ENCODE measurements around the gene NEIL1. TPM values are rescaled to one million over a fixed set of nuclear protein-coding genes. Genes with fewer than 3 reads are reported as not detected.

The NEIL1 gene
- total and polyA plus RNA-seq, 2 donors (not counting 1 experiment from before 2014, with no cell fraction given), result 103 to 251 TPM

DNA sequence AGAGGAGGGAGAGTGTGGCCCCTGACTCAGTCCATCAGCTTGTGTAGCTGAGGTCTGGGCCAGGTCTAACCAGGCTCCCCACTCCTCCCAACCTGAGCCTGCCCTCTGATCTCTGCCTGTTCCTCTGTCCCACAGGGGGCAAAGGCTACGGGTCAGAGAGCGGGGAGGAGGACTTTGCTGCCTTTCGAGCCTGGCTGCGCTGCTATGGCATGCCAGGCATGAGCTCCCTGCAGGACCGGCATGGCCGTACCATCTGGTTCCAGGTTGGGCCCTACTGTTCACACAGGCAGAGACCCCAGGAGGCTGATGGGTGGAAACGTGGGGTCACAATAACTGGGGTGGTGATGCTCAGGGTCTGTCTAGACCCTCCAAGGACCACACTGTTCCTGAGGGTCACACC lies 6.8 kb downstream of the NEIL1 start:
- H3K27me3 Mint-ChIP-seq, result no peaks in the 10 kb centered on the region
- no peaks in the 10 kb centered on the region for H3K27me3 ChIP-seq (replicated peaks in 1 of 4; ENCODE audit: control extremely low read depth in 1 of 4, control insufficient read depth in 3 of 4, insufficient read depth in 4 of 4, low read length in 3 of 4)
- no peak overlapping the region for H2AFZ ChIP-seq (ENCODE audit: insufficient read depth, low read depth, low read length, poor library complexity, severe bottlenecking)
- no peak overlapping the region for H3K27ac ChIP-seq (ENCODE audit: low read length in 2 of 2)
- intact Hi-C loops (cut with micrococcal nuclease), result loop anchor here (5.0 kb wide), 1 partner anchor 566 kb away; no protein-coding TSS in a partner anchor
- no peaks in the 10 kb centered on the region for H3K79me2 ChIP-seq (ENCODE audit: control insufficient read depth, insufficient read depth, low read length)
- H3K4me3 Mint-ChIP-seq, result no peak overlapping the region
- no peaks in the 10 kb centered on the region for H4K20me1 ChIP-seq (ENCODE audit: control insufficient read depth, insufficient read depth, low read length, poor library complexity, severe bottlenecking)
- CTCF ChIA-PET, result interaction anchor here (3.7 kb wide), 1 partner anchor 15 kb away, joined by 15 read pairs; the partner anchor contains the start of gene MAN2C1
- no peak overlapping the region for H3K4me3 ChIP-seq (ENCODE audit: control extremely low read depth in 1 of 5, extremely low read depth in 1 of 5, insufficient read depth in 1 of 5, low read depth in 2 of 5, low read length in 4 of 5)
- TF ChIP-seq, protein P1, sequence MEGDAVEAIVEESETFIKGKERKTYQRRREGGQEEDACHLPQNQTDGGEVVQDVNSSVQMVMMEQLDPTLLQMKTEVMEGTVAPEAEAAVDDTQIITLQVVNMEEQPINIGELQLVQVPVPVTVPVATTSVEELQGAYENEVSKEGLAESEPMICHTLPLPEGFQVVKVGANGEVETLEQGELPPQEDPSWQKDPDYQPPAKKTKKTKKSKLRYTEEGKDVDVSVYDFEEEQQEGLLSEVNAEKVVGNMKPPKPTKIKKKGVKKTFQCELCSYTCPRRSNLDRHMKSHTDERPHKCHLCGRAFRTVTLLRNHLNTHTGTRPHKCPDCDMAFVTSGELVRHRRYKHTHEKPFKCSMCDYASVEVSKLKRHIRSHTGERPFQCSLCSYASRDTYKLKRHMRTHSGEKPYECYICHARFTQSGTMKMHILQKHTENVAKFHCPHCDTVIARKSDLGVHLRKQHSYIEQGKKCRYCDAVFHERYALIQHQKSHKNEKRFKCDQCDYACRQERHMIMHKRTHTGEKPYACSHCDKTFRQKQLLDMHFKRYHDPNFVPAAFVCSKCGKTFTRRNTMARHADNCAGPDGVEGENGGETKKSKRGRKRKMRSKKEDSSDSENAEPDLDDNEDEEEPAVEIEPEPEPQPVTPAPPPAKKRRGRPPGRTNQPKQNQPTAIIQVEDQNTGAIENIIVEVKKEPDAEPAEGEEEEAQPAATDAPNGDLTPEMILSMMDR (IDR thresholded peaks at IDR 0.05), result no peak
- no peak for TF ChIP-seq EZH2 (IDR thresholded peaks at IDR 0.05; ENCODE audit: borderline replicate concordance, insufficient read depth, low read depth, low read length, poor library complexity, severe bottlenecking)
- no peak overlapping the region for H3K27ac Mint-ChIP-seq
- H3K36me3 ChIP-seq (replicated peaks in 1 of 2; ENCODE audit: control extremely low read depth in 1 of 2, control insufficient read depth in 1 of 2, extremely low read depth in 1 of 2, insufficient read depth in 2 of 2, low read length in 1 of 2), result peaks cover 0 to 25% of the 10 kb centered on the region in 2 experiments
- POLR2A ChIA-PET, result no interaction called here
- no peak overlapping the region for H3K4me2 ChIP-seq (replicated peaks; ENCODE audit: low read depth, low read length, poor library complexity, severe bottlenecking)
- H3K9me3 ChIP-seq (ENCODE audit: control extremely low read depth in 1 of 3, control insufficient read depth in 2 of 3, insufficient read depth in 1 of 3, low read length in 2 of 3), result peaks cover 0 to 44% (median 23%) of the 10 kb centered on the region in 3 donors
- peaks cover 25% of the 10 kb centered on the region in 2 donors for H3K4me1 ChIP-seq (ENCODE audit: control insufficient read depth in 2 of 2, insufficient read depth in 2 of 2, low read length in 2 of 2)
- peaks cover 8% of the 10 kb centered on the region for H3K9me3 Mint-ChIP-seq (ENCODE audit: insufficient read depth)
- peaks cover 23% of the 10 kb centered on the region for H3K4me1 Mint-ChIP-seq
- 91% methylated on average over 7 of the region's 7 CpGs for WGBS (ENCODE audit: insufficient coverage)
- H3K9ac ChIP-seq (ENCODE audit: low read length), result no peak overlapping the region
- ATAC-seq (ENCODE audit: low read depth) (no peak), DNase-seq (no peak)

DNA sequence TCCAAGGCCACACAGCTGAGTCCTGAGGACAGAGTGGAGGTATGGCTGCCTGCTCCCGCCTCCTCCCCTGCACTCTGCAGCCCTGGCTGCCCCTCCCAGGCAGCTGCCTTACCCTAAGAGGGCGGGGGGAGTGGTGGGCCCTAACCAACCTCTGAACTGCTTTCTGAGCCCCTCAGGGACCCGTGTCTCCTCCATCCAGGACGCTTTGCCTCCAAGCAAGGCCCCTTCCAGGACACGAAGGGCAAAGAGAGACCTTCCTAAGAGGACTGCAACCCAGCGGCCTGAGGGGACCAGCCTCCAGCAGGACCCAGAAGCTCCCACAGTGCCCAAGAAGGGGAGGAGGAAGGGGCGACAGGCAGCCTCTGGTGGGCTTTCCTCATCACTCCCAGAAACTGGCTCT lies 7.6 kb downstream of the NEIL1 start:
- DNase-seq (peak; percentile 43), ATAC-seq (ENCODE audit: low read depth) (no peak)
- intact Hi-C loops (cut with micrococcal nuclease), result loop anchor here (5.0 kb wide), 1 partner anchor 567 kb away; no protein-coding TSS in a partner anchor
- H3K4me1 ChIP-seq (ENCODE audit: control insufficient read depth in 2 of 2, insufficient read depth in 2 of 2, low read length in 2 of 2), result peaks cover 17% of the 10 kb centered on the region in 2 donors
- H3K27ac Mint-ChIP-seq, result no peak overlapping the region
- peaks cover 0 to 24% of the 10 kb centered on the region in 2 experiments for H3K36me3 ChIP-seq (replicated peaks in 1 of 2; ENCODE audit: control extremely low read depth in 1 of 2, control insufficient read depth in 1 of 2, extremely low read depth in 1 of 2, insufficient read depth in 2 of 2, low read length in 1 of 2)
- ChIA-PET POLR2A (no interaction called here), CTCF (interaction anchor here (3.7 kb wide), 1 partner anchor 15 kb away, joined by 15 read pairs; the partner anchor contains the start of gene MAN2C1)
- TF ChIP-seq, protein P1 (IDR thresholded peaks at IDR 0.05), result no peak
- TF ChIP-seq EZH2 (IDR thresholded peaks at IDR 0.05; ENCODE audit: borderline replicate concordance, insufficient read depth, low read depth, low read length, poor library complexity, severe bottlenecking), result no peak
- H3K4me1 Mint-ChIP-seq, result peaks cover 18% of the 10 kb centered on the region
- whole genome bisulfite sequencing (ENCODE audit: insufficient coverage), result 93% methylated on average over 6 of the region's 7 CpGs
- H3K4me2 ChIP-seq (replicated peaks; ENCODE audit: low read depth, low read length, poor library complexity, severe bottlenecking), result no peak overlapping the region
- H3K9ac ChIP-seq (ENCODE audit: low read length), result no peak overlapping the region
- H3K4me3 ChIP-seq (ENCODE audit: control extremely low read depth in 1 of 5, extremely low read depth in 1 of 5, insufficient read depth in 1 of 5, low read depth in 2 of 5, low read length in 4 of 5), result no peak overlapping the region
- no peak overlapping the region for H2AFZ ChIP-seq (ENCODE audit: insufficient read depth, low read depth, low read length, poor library complexity, severe bottlenecking)
- no peak overlapping the region for H3K4me3 Mint-ChIP-seq
- no peaks in the 10 kb centered on the region for H3K27me3 ChIP-seq (replicated peaks in 1 of 4; ENCODE audit: control extremely low read depth in 1 of 4, control insufficient read depth in 3 of 4, insufficient read depth in 4 of 4, low read length in 3 of 4)
- H3K79me2 ChIP-seq (ENCODE audit: control insufficient read depth, insufficient read depth, low read length), result no peaks in the 10 kb centered on the region
- H3K27ac ChIP-seq (ENCODE audit: low read length in 2 of 2), result no peak overlapping the region
- peaks cover 8% of the 10 kb centered on the region for H3K9me3 Mint-ChIP-seq (ENCODE audit: insufficient read depth)
- H3K27me3 Mint-ChIP-seq, result no peaks in the 10 kb centered on the region
- H3K9me3 ChIP-seq (ENCODE audit: control extremely low read depth in 1 of 3, control insufficient read depth in 2 of 3, insufficient read depth in 1 of 3, low read length in 2 of 3), result peaks cover 0 to 36% (median 14%) of the 10 kb centered on the region in 3 donors
- no peaks in the 10 kb centered on the region for H4K20me1 ChIP-seq (ENCODE audit: control insufficient read depth, insufficient read depth, low read length, poor library complexity, severe bottlenecking)
